H9 (cell line): ENCODE results near the gene PCDHGB5. TPM values are rescaled to one million over a fixed set of nuclear protein-coding genes. Genes with fewer than 3 reads are reported as not detected.

Experiments
- DNase-seq: peaks from one replicate; pipeline ENCODE4 v3.0.0-alpha.2; 2017
- H2AFZ ChIP-seq: one replicate; pipeline ENCODE4 v1.6.1; 2013; ENCODE audit warnings: mild to moderate bottlenecking, low read length, control low read depth, moderate library complexity
- H2AK5ac ChIP-seq: 2 replicates; pipeline ENCODE4 v1.6.1; 2013; ENCODE audit warnings: low read length, control low read depth, mixed read lengths; ENCODE audit not compliant: insufficient read length
- H2BK120ac ChIP-seq: one replicate; pipeline ENCODE4 v1.6.1; 2013; ENCODE audit warnings: low read depth, mild to moderate bottlenecking, low read length, control low read depth, inconsistent platforms; ENCODE audit not compliant: poor library complexity, severe bottlenecking
- H2BK12ac ChIP-seq: 2 replicates; pipeline ENCODE4 v1.6.1; 2013; ENCODE audit warnings: low read length, control low read depth, mixed read lengths, low read depth; ENCODE audit not compliant: insufficient read length
- H2BK15ac ChIP-seq: 2 replicates; pipeline ENCODE4 v1.6.1; 2013; ENCODE audit warnings: low read depth, low read length, control low read depth
- H2BK20ac ChIP-seq: one replicate; pipeline ENCODE4 v1.6.1; 2013; ENCODE audit warnings: low read depth, mild to moderate bottlenecking, low read length, control low read depth, inconsistent platforms; ENCODE audit not compliant: poor library complexity, severe bottlenecking
- H2BK5ac ChIP-seq: 2 replicates; pipeline ENCODE4 v1.6.1; 2013; ENCODE audit warnings: low read length, control low read depth, mixed read lengths; ENCODE audit not compliant: insufficient read length
- H3K14ac ChIP-seq: 2 replicates; pipeline ENCODE4 v1.6.1; 2013; ENCODE audit warnings: low read length, control low read depth; ENCODE audit not compliant: insufficient read depth
- H3K18ac ChIP-seq: 2 replicates; pipeline ENCODE4 v1.6.1; 2013; ENCODE audit warnings: low read depth, mild to moderate bottlenecking, mixed read lengths, low read length, control low read depth; ENCODE audit not compliant: insufficient read length
- H3K23ac ChIP-seq: 2 replicates; pipeline ENCODE4 v1.6.1; 2013; ENCODE audit warnings: low read length, control low read depth, mixed read lengths, low read depth; ENCODE audit not compliant: insufficient read length
- H3K23me2 ChIP-seq: 2 replicates; pipeline ENCODE4 v1.6.1; 2013; ENCODE audit warnings: low read depth, mild to moderate bottlenecking, mixed read lengths, low read length, control low read depth; ENCODE audit not compliant: insufficient read length, poor library complexity, severe bottlenecking
- H3K27ac ChIP-seq: 2 replicates; pipeline ENCODE4 v1.5.1; 2013; ENCODE audit warnings: low read length, control low read depth, mixed read lengths, low read depth; ENCODE audit not compliant: insufficient read length
- H3K27me3 ChIP-seq: 2 replicates; pipeline ENCODE4 v1.6.1; 2013; ENCODE audit warnings: low read length, control low read depth, inconsistent platforms; ENCODE audit not compliant: insufficient read depth
- H3K4ac ChIP-seq: 2 replicates; pipeline ENCODE4 v1.6.1; 2013; ENCODE audit warnings: low read depth, mild to moderate bottlenecking, control low read depth, inconsistent platforms, low read length, moderate library complexity
- H3K4me1 ChIP-seq: 2 replicates; pipeline ENCODE4 v1.6.1; 2013; ENCODE audit warnings: low read length, control low read depth, inconsistent platforms; ENCODE audit not compliant: insufficient read depth
- H3K4me2 ChIP-seq: 2 replicates; pipeline ENCODE4 v1.6.1; 2013; ENCODE audit warnings: low read length, control low read depth, mixed read lengths; ENCODE audit not compliant: insufficient read length, insufficient read depth
- H3K56ac ChIP-seq: 2 replicates; pipeline ENCODE4 v1.6.1; 2013; ENCODE audit warnings: low read depth, mild to moderate bottlenecking, mixed read lengths, low read length, control low read depth; ENCODE audit not compliant: insufficient read length
- H3K79me1 ChIP-seq: 2 replicates; pipeline ENCODE4 v1.6.1; 2013; ENCODE audit warnings: low read depth, mild to moderate bottlenecking, moderate library complexity, low read length, control low read depth, inconsistent platforms; ENCODE audit not compliant: insufficient read depth, poor library complexity, severe bottlenecking
- H3K79me2 ChIP-seq: 2 replicates; pipeline ENCODE4 v1.6.1; 2013; ENCODE audit warnings: low read length, control low read depth, inconsistent platforms; ENCODE audit not compliant: insufficient read depth
- H3K9ac ChIP-seq: 2 replicates; pipeline ENCODE4 v1.6.1; 2013; ENCODE audit warnings: low read length, control low read depth, mixed read lengths; ENCODE audit not compliant: insufficient read length; ENCODE audit errors: extremely low read depth
- H3K9me3 ChIP-seq: one replicate; pipeline ENCODE4 v1.6.1; 2013; ENCODE audit warnings: low read depth, low read length, inconsistent platforms; ENCODE audit not compliant: control insufficient read depth
- H3T11ph ChIP-seq: one replicate; pipeline ENCODE4 v1.6.1; 2013; ENCODE audit warnings: mild to moderate bottlenecking, low read length, control low read depth, inconsistent platforms
- H4K20me1 ChIP-seq: one replicate; pipeline ENCODE4 v1.6.1; 2013; ENCODE audit not compliant: control insufficient read depth, insufficient read length, insufficient read depth
- H4K5ac ChIP-seq: 2 replicates; pipeline ENCODE4 v1.6.1; 2013; ENCODE audit warnings: low read depth, mild to moderate bottlenecking, mixed read lengths, low read length, control low read depth; ENCODE audit not compliant: insufficient read length
- H4K8ac ChIP-seq: replicated peaks from 2 replicates; pipeline ENCODE4 v1.6.1; 2013; ENCODE audit warnings: low read length, control low read depth, mixed read lengths, low read depth; ENCODE audit not compliant: insufficient read length
- H4K91ac ChIP-seq: 2 replicates; pipeline ENCODE4 v1.6.1; 2013; ENCODE audit warnings: low read depth, mild to moderate bottlenecking, moderate library complexity, mixed read lengths, low read length, control low read depth; ENCODE audit not compliant: insufficient read length
- H3K27ac Mint-ChIP-seq, 3 experiments: 2 replicates in 2 of 3; 3 replicates in 1 of 3; pipeline ENCODE4 v1.8.0; 2020 to 2021; ENCODE audit warnings: mixed read lengths in 3 of 3, mild to moderate bottlenecking in 1 of 3, moderate library complexity in 1 of 3
- H3K27me3 Mint-ChIP-seq: 2 replicates; pipeline ENCODE4 v1.8.0; 2021; ENCODE audit warnings: low read depth, mild to moderate bottlenecking, moderate library complexity, mixed read lengths
- H3K36me3 Mint-ChIP-seq, 3 experiments: 2 replicates in 2 of 3; 3 replicates in 1 of 3; pipeline ENCODE4 v1.8.0; 2020 to 2021; ENCODE audit warnings: low read depth in 3 of 3, mixed read lengths in 3 of 3; ENCODE audit not compliant: insufficient read depth in 1 of 3
- H3K4me1 Mint-ChIP-seq, 2 experiments: 2 replicates each; pipeline ENCODE4 v1.8.0; 2020; ENCODE audit warnings: mixed read lengths in 2 of 2
- H3K4me3 Mint-ChIP-seq, 2 experiments: 2 replicates in 1 of 2; 3 replicates in 1 of 2; pipeline ENCODE4 v1.8.0; 2020 to 2021; ENCODE audit warnings: mild to moderate bottlenecking in 2 of 2, mixed read lengths in 2 of 2, moderate library complexity in 1 of 2
- H3K9me3 Mint-ChIP-seq, 2 experiments: 2 replicates in 1 of 2; 3 replicates in 1 of 2; pipeline ENCODE4 v1.8.0; 2020; ENCODE audit warnings: mild to moderate bottlenecking in 2 of 2, mixed read lengths in 2 of 2, moderate library complexity in 1 of 2
- WGBS: extraction: QIAGEN DNeasy Blood & Tissue Kit; methylation state at CpG from one replicate; pipeline ENCODE4 v1.1.7; 2013; ENCODE audit warnings: missing lambda C conversion rate, low lambda C conversion rate, mixed read lengths; ENCODE audit not compliant: insufficient read length; ENCODE audit errors: extremely low coverage; 5-methylcytosine and 5-hydroxymethylcytosine counted together
- total RNA-seq: library from RNA; stranded (reverse); gene quantifications from 2 replicates; pipeline ENCODE4 v1.2.1, GENCODE V29; 2021
- TF ChIP-seq, protein P1 (sequence below): fragments of 200-600 bp; sonication (generic); conservative IDR thresholded peaks from 3 replicates; pipeline ENCODE4 v1.8.0; 2021; ENCODE audit warnings: antibody characterized with exemption, mild to moderate bottlenecking

Gene PCDHGB5
- total RNA-seq, 1 experiment from 2014 or later, result 3.8 TPM

DNA sequence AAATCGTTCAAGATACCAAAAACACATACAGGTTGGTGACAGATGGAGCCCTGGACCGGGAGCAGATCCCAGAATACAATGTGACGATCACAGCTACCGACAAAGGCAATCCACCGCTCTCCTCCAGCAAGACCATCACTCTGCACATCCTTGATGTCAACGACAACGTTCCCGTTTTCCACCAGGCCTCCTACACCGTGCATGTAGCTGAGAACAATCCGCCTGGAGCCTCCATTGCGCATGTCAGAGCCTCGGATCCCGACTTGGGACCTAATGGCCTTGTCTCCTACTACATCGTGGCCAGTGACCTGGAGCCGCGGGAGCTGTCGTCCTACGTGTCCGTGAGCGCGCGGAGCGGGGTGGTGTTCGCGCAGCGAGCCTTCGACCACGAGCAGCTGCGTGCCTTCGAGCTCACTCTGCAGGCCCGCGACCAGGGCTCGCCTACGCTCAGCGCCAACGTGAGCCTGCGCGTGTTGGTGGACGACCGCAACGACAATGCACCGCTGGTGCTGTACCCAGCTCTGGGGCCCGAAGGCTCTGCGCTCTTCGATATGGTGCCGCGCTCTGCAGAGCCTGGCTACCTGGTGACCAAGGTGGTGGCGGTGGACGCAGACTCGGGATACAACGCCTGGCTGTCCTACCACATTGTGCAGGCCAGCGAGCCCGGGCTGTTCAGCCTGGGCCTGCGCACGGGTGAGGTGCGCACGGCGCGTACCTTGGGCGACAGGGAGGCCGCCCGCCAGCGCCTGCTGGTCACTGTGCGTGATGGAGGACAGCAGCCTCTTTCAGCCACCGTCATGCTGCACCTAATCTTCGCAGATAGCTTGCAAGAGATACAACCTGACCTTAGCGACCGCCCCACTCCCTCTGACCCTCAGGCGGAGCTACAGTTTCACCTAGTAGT lies 25.9 kb upstream of the PCDHGB5 start:
- H2BK5ac ChIP-seq, result no peak overlapping the region
- DNase-seq, result no peak
- no peak overlapping the region for H2AK5ac ChIP-seq
- Mint-ChIP-seq H3K27ac (no peak overlapping the region), H3K9me3 (peaks cover 59 to 61% of the 10 kb centered on the region in 2 experiments), H3K4me1 (no peaks in the 10 kb centered on the region), H3K4me3 (no peak overlapping the region), H3K36me3 (peaks cover 36 to 48% (median 46%) of the 10 kb centered on the region in 3 experiments), H3K27me3 (peaks cover 9% of the 10 kb centered on the region)
- no peak overlapping the region for H3K4me2 ChIP-seq
- no CpG with 5 or more reads among the region's 69 CpGs for WGBS
- TF ChIP-seq, protein P1, sequence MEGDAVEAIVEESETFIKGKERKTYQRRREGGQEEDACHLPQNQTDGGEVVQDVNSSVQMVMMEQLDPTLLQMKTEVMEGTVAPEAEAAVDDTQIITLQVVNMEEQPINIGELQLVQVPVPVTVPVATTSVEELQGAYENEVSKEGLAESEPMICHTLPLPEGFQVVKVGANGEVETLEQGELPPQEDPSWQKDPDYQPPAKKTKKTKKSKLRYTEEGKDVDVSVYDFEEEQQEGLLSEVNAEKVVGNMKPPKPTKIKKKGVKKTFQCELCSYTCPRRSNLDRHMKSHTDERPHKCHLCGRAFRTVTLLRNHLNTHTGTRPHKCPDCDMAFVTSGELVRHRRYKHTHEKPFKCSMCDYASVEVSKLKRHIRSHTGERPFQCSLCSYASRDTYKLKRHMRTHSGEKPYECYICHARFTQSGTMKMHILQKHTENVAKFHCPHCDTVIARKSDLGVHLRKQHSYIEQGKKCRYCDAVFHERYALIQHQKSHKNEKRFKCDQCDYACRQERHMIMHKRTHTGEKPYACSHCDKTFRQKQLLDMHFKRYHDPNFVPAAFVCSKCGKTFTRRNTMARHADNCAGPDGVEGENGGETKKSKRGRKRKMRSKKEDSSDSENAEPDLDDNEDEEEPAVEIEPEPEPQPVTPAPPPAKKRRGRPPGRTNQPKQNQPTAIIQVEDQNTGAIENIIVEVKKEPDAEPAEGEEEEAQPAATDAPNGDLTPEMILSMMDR, result no peak
- no peak overlapping the region for H2AFZ ChIP-seq
- H3K27me3 ChIP-seq, result no peaks in the 10 kb centered on the region
- H2BK20ac ChIP-seq, result no peak overlapping the region
- no peak overlapping the region for H3K18ac ChIP-seq
- no peaks in the 10 kb centered on the region for H3K4me1 ChIP-seq
- H2BK15ac ChIP-seq, result no peak overlapping the region
- H3K9me3 ChIP-seq, result peaks cover 34% of the 10 kb centered on the region
- no peaks in the 10 kb centered on the region for H4K20me1 ChIP-seq
- H3K23me2 ChIP-seq, result no peaks in the 10 kb centered on the region
- no peak overlapping the region for H4K91ac ChIP-seq
- H3K27ac ChIP-seq, result no peak overlapping the region
- no peak overlapping the region for H2BK120ac ChIP-seq
- no peaks in the 10 kb centered on the region for H3K79me1 ChIP-seq
- no peak overlapping the region for H3K23ac ChIP-seq
- no peak overlapping the region for H4K5ac ChIP-seq
- H4K8ac ChIP-seq, result no peak overlapping the region
- H3K9ac ChIP-seq, result no peak overlapping the region
- H2BK12ac ChIP-seq, result no peak overlapping the region
- no peaks in the 10 kb centered on the region for H3K79me2 ChIP-seq
- no peak overlapping the region for H3K14ac ChIP-seq
- H3K56ac ChIP-seq, result no peak overlapping the region
- H3K4ac ChIP-seq, result no peak overlapping the region
- no peak overlapping the region for H3T11ph ChIP-seq
